Suprapubic skin (tissue), 4 donors: ENCODE results near the gene MAPK12. TPM values are rescaled to one million over a fixed set of nuclear protein-coding genes. Genes with fewer than 3 reads are reported as not detected.

Source experiments
- DNase-seq, 2 donors: peaks; one replicate each; pipeline ENCODE4 v3.0.0-alpha.2; 2019; ENCODE audit warnings: low spot score in 2 of 2
- H3K27ac ChIP-seq: fragments of 200-600 bp; sonication (generic); one replicate; pipeline ENCODE4 v1.5.1; 2019
- H3K27me3 ChIP-seq: fragments of 200-600 bp; sonication (generic); one replicate; pipeline ENCODE4 v1.5.1; 2019
- H3K36me3 ChIP-seq: fragments of 200-600 bp; sonication (generic); one replicate; pipeline ENCODE4 v1.5.1; 2019
- H3K4me1 ChIP-seq: fragments of 200-600 bp; sonication (generic); one replicate; pipeline ENCODE4 v1.5.1; 2019
- H3K4me3 ChIP-seq: fragments of 200-600 bp; sonication (generic); one replicate; pipeline ENCODE4 v1.5.1; 2019; ENCODE audit warnings: mild to moderate bottlenecking
- H3K9me3 ChIP-seq: fragments of 200-600 bp; sonication (generic); one replicate; pipeline ENCODE4 v1.5.1; 2019
- CTCF ChIP-seq, 2 donors: fragments of 200-600 bp in 1 of 2; fragments of 450-650 bp in 1 of 2; sonication (generic) in 1 of 2; IDR thresholded peaks; one replicate each; pipeline ENCODE4 v1.5.1; 2016 to 2019; ENCODE audit warnings: antibody characterized with exemption in 2 of 2, mild to moderate bottlenecking in 1 of 2, moderate library complexity in 1 of 2
- EP300 ChIP-seq: sonication (generic); formaldehyde crosslinking; IDR thresholded peaks from one replicate; pipeline ENCODE4 v1.6.1; 2017; ENCODE audit warnings: antibody characterized with exemption
- POLR2A ChIP-seq, 2 donors: fragments of 450-650 bp; IDR thresholded peaks; one replicate each; pipeline ENCODE4 v1.6.1; 2017; ENCODE audit warnings: antibody characterized with exemption in 2 of 2, mild to moderate bottlenecking in 2 of 2, moderate library complexity in 2 of 2
- POLR2AphosphoS5 ChIP-seq, 3 donors: sonication (generic); formaldehyde crosslinking; IDR thresholded peaks; one replicate each; pipeline ENCODE4 v1.6.1; 2017; ENCODE audit warnings: antibody characterized with exemption in 3 of 3
- WGBS: methylation state at CpG from one replicate; pipeline ENCODE4 v1.1.5; 2018; 5-methylcytosine and 5-hydroxymethylcytosine counted together
- total RNA-seq, 4 donors: library from RNA; depleted of rRNA; stranded (reverse); fragments of >200 nt; gene quantifications; one replicate each; pipeline ENCODE4 v1.1.0, GENCODE V29; 2016

MAPK12 gene
- total RNA-seq, 4 donors from 2014 or later, result 1.3 to 5.7 (median 3.3) TPM

- no peak overlapping the region for H3K4me3 ChIP-seq
- WGBS, result 95% methylated on average over 14 of the region's 25 CpGs
- peaks cover 73% of the 10 kb centered on the region for H3K36me3 ChIP-seq
- H3K27ac ChIP-seq, result no peak overlapping the region
- TF ChIP-seq POLR2AphosphoS5 (IDR thresholded peaks at IDR 0.05) (no peak), EP300 (no peak), POLR2A (IDR thresholded peaks at IDR 0.05) (no peak), CTCF (IDR thresholded peaks at IDR 0.05) (no peak)
- DNase-seq, result no peak
- no peaks in the 10 kb centered on the region for H3K4me1 ChIP-seq
- no peaks in the 10 kb centered on the region for H3K9me3 ChIP-seq
- H3K27me3 ChIP-seq, result no peaks in the 10 kb centered on the region
Observed at GRCh38 chr22:50227579-50228215, 33.8 kb downstream of the MAPK12 start.

GRCh38 chr22:50226875-50227165, 34.7 kb downstream of the MAPK12 start:
- no peak for DNase-seq
- Histone ChIP-seq H3K9me3 (no peaks in the 10 kb centered on the region), H3K4me3 (no peak overlapping the region), H3K27me3 (no peaks in the 10 kb centered on the region), H3K4me1 (no peaks in the 10 kb centered on the region), H3K27ac (no peak overlapping the region), H3K36me3 (peaks cover 73% of the 10 kb centered on the region)
- 60% methylated on average over 1 of the region's 18 CpGs for WGBS
- TF ChIP-seq POLR2AphosphoS5 (IDR thresholded peaks at IDR 0.05) (no peak), CTCF (IDR thresholded peaks at IDR 0.05) (no peak), EP300 (no peak)

DNA sequence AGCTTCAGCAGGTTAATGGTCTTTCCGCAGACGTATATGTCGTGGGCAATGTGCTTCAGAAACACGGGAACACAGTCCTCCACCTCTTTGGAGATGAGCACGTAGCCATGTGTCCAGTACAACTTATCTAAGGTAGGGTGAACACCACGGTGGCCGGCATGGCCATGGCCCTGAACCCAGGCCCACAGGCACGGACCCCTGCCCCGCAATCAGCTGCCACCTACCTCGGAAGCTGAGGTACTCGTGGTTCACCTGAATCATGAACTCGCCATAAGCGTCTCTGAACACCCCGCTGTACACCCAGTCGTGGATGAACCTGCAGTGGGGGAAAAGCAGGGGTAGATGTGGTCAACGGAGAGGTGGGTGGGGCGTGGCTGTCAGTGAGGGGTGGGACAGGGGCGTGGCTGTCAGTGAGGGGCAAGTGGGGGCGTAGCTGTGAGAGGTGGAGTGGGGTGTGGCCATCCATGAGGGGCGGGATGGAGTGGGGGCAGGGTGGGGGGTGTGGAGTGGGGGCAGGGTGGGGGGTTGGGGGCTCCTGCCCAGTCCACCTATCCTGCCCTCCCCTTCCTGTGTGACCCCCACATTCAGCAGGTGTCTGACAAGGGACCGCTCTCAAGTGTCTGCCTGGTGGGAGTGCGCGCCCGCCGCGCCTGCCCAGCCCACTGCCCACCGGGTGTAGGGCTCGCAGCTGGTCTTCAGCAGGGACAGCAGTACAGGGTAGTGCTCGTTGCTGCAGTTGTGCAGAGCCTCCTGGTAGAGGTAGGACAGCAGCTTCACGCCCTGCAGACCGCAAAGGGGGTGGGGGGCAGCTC, 35.2 kb downstream of the MAPK12 start:
- peaks cover 77% of the 10 kb centered on the region for H3K36me3 ChIP-seq
- no peak overlapping the region for H3K27ac ChIP-seq
- no peak overlapping the region for H3K4me3 ChIP-seq
- no peaks in the 10 kb centered on the region for H3K9me3 ChIP-seq
- WGBS, result 90% methylated on average over 20 of the region's 31 CpGs
- no peak for DNase-seq
- TF ChIP-seq EP300 (no peak), POLR2AphosphoS5 (IDR thresholded peaks at IDR 0.05) (no peak), CTCF (IDR thresholded peaks at IDR 0.05) (no peak), POLR2A (IDR thresholded peaks at IDR 0.05) (no peak)
- H3K4me1 ChIP-seq, result no peaks in the 10 kb centered on the region
- no peaks in the 10 kb centered on the region for H3K27me3 ChIP-seq

GRCh38 chr22:50225200-50225969, 36.1 kb downstream of the MAPK12 start:
- TF ChIP-seq EP300, result no peak
- TF ChIP-seq CTCF (IDR thresholded peaks at IDR 0.05), result no peak
- TF ChIP-seq POLR2A (IDR thresholded peaks at IDR 0.05), result no peak
- no peak for TF ChIP-seq POLR2AphosphoS5 (IDR thresholded peaks at IDR 0.05)
- H3K4me1 ChIP-seq, result no peaks in the 10 kb centered on the region
- DNase-seq, result no peak
- WGBS, result 95% methylated on average over 13 of the region's 24 CpGs
- no peak overlapping the region for H3K4me3 ChIP-seq
- H3K27me3 ChIP-seq, result no peaks in the 10 kb centered on the region
- H3K36me3 ChIP-seq, result peaks cover 86% of the 10 kb centered on the region
- H3K27ac ChIP-seq, result no peak overlapping the region
- H3K9me3 ChIP-seq, result no peaks in the 10 kb centered on the region

GRCh38 chr22:50224071-50224470, 37.4 kb downstream of the MAPK12 start:
- H3K27ac ChIP-seq, result no peak overlapping the region
- no peak for DNase-seq
- WGBS, result 95% methylated on average over 12 of the region's 16 CpGs
- H3K27me3 ChIP-seq, result no peaks in the 10 kb centered on the region
- TF ChIP-seq POLR2A (IDR thresholded peaks at IDR 0.05), result no peak
- TF ChIP-seq EP300, result no peak
- TF ChIP-seq CTCF (IDR thresholded peaks at IDR 0.05), result no peak
- TF ChIP-seq POLR2AphosphoS5 (IDR thresholded peaks at IDR 0.05), result no peak
- H3K9me3 ChIP-seq, result no peaks in the 10 kb centered on the region
- H3K4me1 ChIP-seq, result peaks cover 6% of the 10 kb centered on the region
- peaks cover 87% of the 10 kb centered on the region for H3K36me3 ChIP-seq
- H3K4me3 ChIP-seq, result no peak overlapping the region
